Measurements from ENCODE around the gene BMERB1. TPM values are rescaled to one million over a fixed set of nuclear protein-coding genes. Genes with fewer than 3 reads are reported as not detected.

Gene BMERB1
- total and polyA plus RNA-seq, 8 donors, result 4.6 to 99.5 (median 25.6) TPM

DNA sequence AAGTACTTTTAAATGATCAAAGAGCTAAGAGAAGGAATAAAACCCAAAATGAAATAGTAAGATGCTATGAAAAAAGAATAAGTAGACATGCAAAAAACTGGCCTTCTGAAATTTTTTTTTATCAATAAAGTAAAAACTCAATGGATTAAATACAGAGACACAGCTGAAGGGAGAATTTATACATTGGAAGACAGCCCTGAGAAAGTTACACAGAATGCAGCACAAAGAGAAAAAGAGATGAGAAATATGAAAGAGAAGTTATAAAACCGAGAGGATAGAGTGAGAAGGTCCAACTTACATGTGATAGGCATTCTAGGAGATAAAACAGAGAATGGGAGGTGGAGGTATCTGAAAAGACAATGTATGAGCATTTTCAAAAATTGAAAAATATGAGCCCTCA, 151.6 kb downstream of the BMERB1 start:
- peaks cover 0 to 9% (median 0%) of the 10 kb centered on the region in 4 donors for H3K9me3 ChIP-seq
- H3K27me3 ChIP-seq, result no peaks in the 10 kb centered on the region
- H3K4me1 ChIP-seq, result peaks cover 6 to 20% (median 13%) of the 10 kb centered on the region in 4 donors
- H3K36me3 ChIP-seq, result peaks cover 0 to 86% (median 58%) of the 10 kb centered on the region in 4 donors
- 81 to 97% (median 92%) methylated on average over 1 of the region's 1 CpG for whole genome bisulfite sequencing, 5 donors
- no peak overlapping the region for H3K27ac ChIP-seq
- H3K4me3 ChIP-seq, result no peak overlapping the region
- no peak for DNase-seq
- intact Hi-C loops (cut with DNase I; ENCODE audit: low total_unique reads), result no loop called here
- no peak for TF ChIP-seq POLR2A (IDR thresholded peaks at IDR 0.05)

GRCh38 chr16:15586716-15587115, 152.3 kb downstream of the BMERB1 start:
- no peak overlapping the region for H3K27ac ChIP-seq
- intact Hi-C loops (cut with DNase I; ENCODE audit: low total_unique reads), result no loop called here
- no peak for TF ChIP-seq EP300 (IDR thresholded peaks at IDR 0.05)
- TF ChIP-seq POLR2AphosphoS5 (IDR thresholded peaks at IDR 0.05), result no peak
- TF ChIP-seq, protein P1, sequence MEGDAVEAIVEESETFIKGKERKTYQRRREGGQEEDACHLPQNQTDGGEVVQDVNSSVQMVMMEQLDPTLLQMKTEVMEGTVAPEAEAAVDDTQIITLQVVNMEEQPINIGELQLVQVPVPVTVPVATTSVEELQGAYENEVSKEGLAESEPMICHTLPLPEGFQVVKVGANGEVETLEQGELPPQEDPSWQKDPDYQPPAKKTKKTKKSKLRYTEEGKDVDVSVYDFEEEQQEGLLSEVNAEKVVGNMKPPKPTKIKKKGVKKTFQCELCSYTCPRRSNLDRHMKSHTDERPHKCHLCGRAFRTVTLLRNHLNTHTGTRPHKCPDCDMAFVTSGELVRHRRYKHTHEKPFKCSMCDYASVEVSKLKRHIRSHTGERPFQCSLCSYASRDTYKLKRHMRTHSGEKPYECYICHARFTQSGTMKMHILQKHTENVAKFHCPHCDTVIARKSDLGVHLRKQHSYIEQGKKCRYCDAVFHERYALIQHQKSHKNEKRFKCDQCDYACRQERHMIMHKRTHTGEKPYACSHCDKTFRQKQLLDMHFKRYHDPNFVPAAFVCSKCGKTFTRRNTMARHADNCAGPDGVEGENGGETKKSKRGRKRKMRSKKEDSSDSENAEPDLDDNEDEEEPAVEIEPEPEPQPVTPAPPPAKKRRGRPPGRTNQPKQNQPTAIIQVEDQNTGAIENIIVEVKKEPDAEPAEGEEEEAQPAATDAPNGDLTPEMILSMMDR (IDR thresholded peaks at IDR 0.05), result no peak
- no peak for TF ChIP-seq POLR2A (IDR thresholded peaks at IDR 0.05)
- peaks cover 10 to 27% (median 15%) of the 10 kb centered on the region in 4 donors for H3K4me1 ChIP-seq
- peaks cover 0 to 9% (median 0%) of the 10 kb centered on the region in 4 donors for H3K9me3 ChIP-seq
- 95 to 98% (median 98%) methylated on average over 12 of the region's 12 CpGs for WGBS, 5 donors
- H3K36me3 ChIP-seq, result peaks cover 0 to 79% (median 51%) of the 10 kb centered on the region in 4 donors
- DNase-seq, result no peak
- no peaks in the 10 kb centered on the region for H3K27me3 ChIP-seq
- H3K4me3 ChIP-seq, result no peak overlapping the region

DNA sequence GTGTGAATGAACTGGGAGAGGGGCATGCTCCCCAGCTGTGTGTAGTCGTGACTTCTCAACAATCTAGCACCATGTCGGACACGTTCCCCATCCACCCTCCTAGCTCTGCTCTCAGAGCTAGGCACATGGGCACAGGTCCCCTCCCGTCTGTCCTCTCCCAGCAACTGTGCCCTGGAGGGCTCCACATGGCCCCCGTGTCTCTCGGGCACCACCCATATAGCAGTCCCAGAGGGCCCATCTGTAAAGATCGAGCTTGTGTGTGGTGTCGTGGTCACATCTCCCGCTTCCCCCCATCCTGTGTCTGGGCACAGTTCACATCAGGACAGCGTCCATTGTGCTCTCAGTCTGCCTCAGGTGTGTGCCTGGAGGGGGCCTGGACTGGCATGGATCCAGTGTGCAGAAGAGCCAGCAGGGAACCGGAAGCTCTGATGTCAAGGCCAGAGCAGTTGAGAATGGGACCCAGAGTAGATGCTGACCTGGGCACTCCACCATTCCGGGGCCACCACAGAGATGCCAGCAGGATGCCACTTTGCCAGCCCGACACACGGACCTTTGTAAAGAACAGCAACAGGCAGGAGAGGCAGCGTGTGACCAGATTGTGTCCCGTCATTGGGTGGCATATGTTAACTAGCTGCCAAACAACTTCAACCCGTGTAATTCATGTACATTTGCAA, 152.9 kb downstream of the BMERB1 start:
- H3K4me3 ChIP-seq, result no peak overlapping the region
- intact Hi-C loops (cut with DNase I; ENCODE audit: low total_unique reads), result no loop called here
- no peaks in the 10 kb centered on the region for H3K27me3 ChIP-seq
- DNase-seq, result no peak
- H3K4me1 ChIP-seq, result peaks cover 10 to 31% (median 15%) of the 10 kb centered on the region in 4 donors
- TF ChIP-seq EP300 (IDR thresholded peaks at IDR 0.05), result no peak
- TF ChIP-seq POLR2AphosphoS5 (IDR thresholded peaks at IDR 0.05), result no peak
- TF ChIP-seq, protein P1 (IDR thresholded peaks at IDR 0.05), result no peak
- no peak for TF ChIP-seq POLR2A (IDR thresholded peaks at IDR 0.05)
- peaks cover 0 to 9% (median 0%) of the 10 kb centered on the region in 4 donors for H3K9me3 ChIP-seq
- WGBS, 5 donors, result 95 to 98% (median 96%) methylated on average over 17 of the region's 17 CpGs
- no peak overlapping the region for H3K27ac ChIP-seq
- peaks cover 0 to 74% (median 45%) of the 10 kb centered on the region in 4 donors for H3K36me3 ChIP-seq

DNA sequence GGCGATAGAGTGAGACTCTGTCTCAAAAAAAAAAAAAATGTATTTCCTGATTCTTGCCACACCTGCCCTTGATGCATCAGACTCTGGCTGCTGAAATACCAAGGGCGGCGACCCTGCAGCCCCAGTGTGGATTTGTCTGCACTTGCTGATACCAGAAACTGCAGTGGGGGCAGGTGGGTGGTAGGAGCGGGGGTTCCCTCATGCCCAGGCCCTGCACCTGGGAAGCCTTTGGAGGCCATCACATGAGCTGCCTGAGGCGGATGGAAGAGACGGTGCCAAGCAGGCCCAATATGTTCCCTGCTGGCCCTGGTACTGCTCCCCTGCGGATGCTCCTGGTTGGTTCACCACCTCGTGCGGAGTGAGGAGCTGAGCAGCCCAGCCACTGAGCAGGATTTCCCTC, 157.9 kb downstream of the BMERB1 start:
- intact Hi-C loops (cut with DNase I; ENCODE audit: low total_unique reads), result no loop called here
- peak overlapping the region in 3 of 5 donors; percentile 36 to 93 (median 90) for H3K27ac ChIP-seq
- WGBS, 5 donors, result 60 to 82% (median 76%) methylated on average over 8 to 9 of the region's 9 CpGs

More for the DNA sequence above, 157.9 kb downstream of the BMERB1 start:
- no peak for TF ChIP-seq POLR2A (IDR thresholded peaks at IDR 0.05)
- no peak for TF ChIP-seq EP300 (IDR thresholded peaks at IDR 0.05)
- TF ChIP-seq, protein P1 (IDR thresholded peaks at IDR 0.05), result no peak
- no peak for TF ChIP-seq POLR2AphosphoS5 (IDR thresholded peaks at IDR 0.05)
- Histone ChIP-seq H3K27me3 (no peaks in the 10 kb centered on the region), H3K4me3 (no peak overlapping the region), H3K36me3 (peaks cover 14 to 72% (median 56%) of the 10 kb centered on the region in 4 donors), H3K4me1 (peaks cover 10 to 41% (median 15%) of the 10 kb centered on the region in 4 donors), H3K9me3 (no peaks in the 10 kb centered on the region)
- DNase-seq, result peak in 1 of 2 donors; percentile 53
